A549 (cell line): ENCODE measurements around the gene POU2F3.

Experiments used
- CTCF ChIP-seq: fragments of >200 bp; sonication (Bioruptor Twin); formaldehyde crosslinking; IDR thresholded peaks from 3 replicates; pipeline ENCODE4 v1.5.1; 2016
- ELK1 ChIP-seq: fragments of 150-350 bp; IDR thresholded peaks from 2 replicates; pipeline ENCODE4 v1.6.1; 2014; ENCODE audit warnings: low read depth, mild to moderate bottlenecking, low read length
- HOXA7 ChIP-seq: fragments of 250-450 bp; sonication (Bioruptor Pico); IDR thresholded peaks from 2 replicates; pipeline ENCODE4 v1.5.0; 2020; ENCODE audit warnings: mild to moderate bottlenecking, moderate library complexity
- NR3C1 ChIP-seq: fragments of >200 bp; sonication (Bioruptor Twin); formaldehyde crosslinking; IDR thresholded peaks from 3 replicates; pipeline ENCODE4 v1.6.1; 2017
- POLR2A ChIP-seq: IDR thresholded peaks from 2 replicates; pipeline ENCODE4 v1.6.1; 2012; ENCODE audit warnings: mild to moderate bottlenecking, low read length
- RAD21 ChIP-seq, 2 experiments: fragments of >200 bp in 1 of 2; sonication (Bioruptor Twin) in 1 of 2; formaldehyde crosslinking in 1 of 2; IDR thresholded peaks in 1 of 2; conservative IDR thresholded peaks in 1 of 2; 2 replicates in 1 of 2; 3 replicates in 1 of 2; pipeline ENCODE4 v1.6.1; 2012 to 2018; ENCODE audit warnings: inconsistent platforms in 1 of 2
- REST ChIP-seq: fragments of 200-600 bp; sonication (generic); IDR thresholded peaks from 2 replicates; pipeline ENCODE4 v1.6.1; 2016; ENCODE audit warnings: antibody characterized with exemption, mild to moderate bottlenecking, moderate library complexity
- SMC3 ChIP-seq: fragments of >200 bp; sonication (Bioruptor Twin); formaldehyde crosslinking; IDR thresholded peaks from 3 replicates; pipeline ENCODE4 v1.6.1; 2018; ENCODE audit warnings: inconsistent platforms
- USF2 ChIP-seq: fragments of 450-650 bp; IDR thresholded peaks from 2 replicates; pipeline ENCODE4 v1.6.1; 2014; ENCODE audit warnings: antibody characterized with exemption

GRCh38 chr11:120212259-120212878 is 27.6 kb upstream of the POU2F3 start:
- TF ChIP-seq CTCF (no peak), SMC3 (no peak), ELK1 (no peak), HOXA7 (CRISPR knock-in tag) (no peak), POLR2A (no peak), USF2 (no peak), RAD21 (conservative IDR thresholded peaks at IDR 0.05 in 1 of 2, IDR thresholded peaks at IDR 0.05 in 1 of 2) (no peak), NR3C1 (no peak), REST (no peak)
